HL-60/S4 (cell line): ENCODE data around the gene VTCN1.
"Not testable (repeated sequence)": the region's sequence is repeated elsewhere in the genome, so short reads cannot be mapped to it uniquely, and the experiment has no call there.

Source experiments
- in situ Hi-C: fragments of 300-500 bp; cut with MboI; formaldehyde crosslinking; loops from 2 replicates; pipeline ENCODE4 v1.14.3; 2022; ENCODE audit warnings: low sequenced_read_pairs

VTCN1 gene

DNA sequence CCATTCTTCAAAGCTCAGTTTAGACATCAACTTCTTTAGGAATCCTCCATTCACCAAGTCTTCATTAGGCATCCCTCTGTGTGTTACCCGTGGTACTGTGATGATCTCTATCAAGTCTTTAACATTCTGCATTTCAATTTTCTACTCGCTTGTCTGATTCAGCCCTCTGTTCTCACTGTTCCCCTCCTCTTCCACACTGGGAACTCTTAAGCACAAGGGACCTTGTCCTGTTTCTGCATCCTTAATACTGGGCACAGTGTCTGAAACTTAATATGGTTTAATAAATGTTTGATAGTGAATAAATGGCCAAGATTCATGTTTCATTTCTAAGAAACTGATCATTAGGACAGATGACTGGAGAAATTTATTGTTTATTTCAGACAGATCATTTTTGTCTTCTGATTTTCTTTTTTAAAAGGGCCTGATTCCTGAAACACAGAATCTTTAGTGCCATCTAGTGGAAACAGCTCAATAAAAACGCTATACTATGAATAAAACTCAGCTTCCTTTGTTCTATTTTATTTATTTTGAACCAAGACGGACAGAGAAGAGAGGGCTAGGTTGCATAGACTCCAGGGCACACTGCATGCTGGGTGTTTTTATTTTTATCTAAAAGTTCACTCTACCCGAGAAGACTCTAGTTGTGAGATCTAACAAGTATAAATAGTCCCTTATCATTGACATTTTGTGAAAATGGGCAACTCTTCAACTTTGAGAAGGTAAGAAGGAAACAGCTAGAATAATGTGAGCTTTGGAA is 82.2 kb downstream of the VTCN1 start:
- in situ Hi-C loops, result no loop called here

DNA sequence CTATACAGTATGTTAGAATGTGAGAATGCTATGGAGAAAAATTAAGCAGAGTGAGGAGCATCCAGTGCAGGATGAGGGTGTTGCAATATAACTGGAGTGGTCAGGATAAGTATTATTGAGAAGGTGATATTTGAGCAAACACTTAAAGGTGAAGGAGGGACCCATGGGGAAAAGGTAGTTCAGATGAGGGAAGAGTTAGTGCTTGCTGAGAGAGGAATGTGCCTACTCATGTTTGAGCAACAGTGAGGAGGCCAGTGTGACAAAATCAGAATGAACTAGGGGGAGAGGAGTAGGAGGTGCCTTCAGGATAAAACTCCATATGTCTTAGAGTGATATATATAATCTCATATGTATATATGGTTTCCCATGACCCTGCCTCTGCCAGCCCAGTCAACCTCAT is 82.9 kb downstream of the VTCN1 start:
- in situ Hi-C loops, result no loop called here

DNA sequence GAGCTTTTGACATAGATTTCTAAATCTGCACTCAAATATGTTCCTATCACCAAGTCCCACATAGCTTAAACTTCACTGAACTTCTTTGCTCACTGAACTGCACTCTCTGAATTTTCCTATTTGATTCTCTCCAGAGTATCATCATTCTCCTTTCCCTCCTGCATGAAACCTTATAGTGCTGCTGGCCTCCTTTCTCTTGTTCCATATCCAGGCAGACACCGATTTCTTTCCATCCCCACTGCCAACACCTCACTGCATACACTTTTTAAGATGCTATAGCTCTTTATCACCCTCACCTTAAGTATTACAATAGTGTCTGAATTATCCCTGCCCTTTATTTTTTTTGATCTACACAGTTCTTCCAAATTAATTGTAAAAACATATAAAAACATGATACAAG is 86.1 kb downstream of the VTCN1 start:
- in situ Hi-C loops, result no loop called here

DNA sequence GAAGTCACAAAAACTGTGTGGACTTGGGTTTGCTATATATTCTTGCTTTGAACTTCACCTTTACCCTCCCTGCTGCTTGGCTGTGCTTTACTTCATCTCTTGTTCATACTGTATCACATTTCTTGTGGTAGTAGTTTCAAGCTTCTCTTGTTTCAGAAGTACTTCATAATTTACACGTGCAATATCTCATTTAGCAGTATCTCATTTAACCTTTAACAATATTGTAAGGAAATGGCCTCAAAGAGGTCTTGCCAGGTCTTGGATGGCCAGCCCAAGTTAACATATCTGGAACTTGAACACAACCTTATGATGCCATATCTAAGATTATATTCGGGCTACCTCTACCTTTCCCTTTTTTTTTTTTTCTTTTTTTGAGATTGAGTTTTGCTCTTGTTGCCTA is 87.5 kb downstream of the VTCN1 start:
- in situ Hi-C loops, result no loop called here

DNA sequence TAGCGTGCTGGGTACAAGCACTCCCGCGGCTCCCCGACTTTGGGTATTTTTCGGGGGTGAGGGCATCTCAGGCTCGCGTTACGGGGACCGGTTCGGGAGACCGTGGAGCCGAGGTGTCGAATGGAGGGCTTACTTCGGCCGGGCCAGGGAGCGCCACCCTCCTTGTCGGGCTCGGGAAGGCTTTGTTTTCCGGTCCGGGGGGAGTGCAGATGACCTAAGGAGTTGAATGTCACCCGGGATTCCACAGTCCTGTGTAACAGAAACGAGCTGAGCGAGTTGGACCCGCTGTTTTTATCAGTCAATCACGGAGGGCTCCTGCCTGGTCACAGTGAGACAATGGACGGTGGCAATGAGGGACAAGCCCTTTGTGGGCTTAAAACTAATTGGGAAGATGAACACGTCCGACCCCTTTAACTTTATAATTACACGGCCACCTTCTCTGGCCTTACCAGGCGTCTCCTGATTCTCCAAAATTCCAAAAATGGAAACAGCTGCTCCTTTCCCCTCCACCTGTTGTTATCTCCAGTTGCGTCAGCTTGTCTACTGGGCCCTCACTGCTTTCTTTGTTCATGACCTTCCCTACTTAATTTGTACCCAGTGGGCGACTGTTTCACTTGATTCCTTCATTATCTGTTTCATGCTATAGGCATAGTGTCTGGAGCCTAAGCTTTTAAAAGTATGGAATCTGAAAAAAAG is 88.2 kb downstream of the VTCN1 start:
- in situ Hi-C loops, result no loop called here

DNA sequence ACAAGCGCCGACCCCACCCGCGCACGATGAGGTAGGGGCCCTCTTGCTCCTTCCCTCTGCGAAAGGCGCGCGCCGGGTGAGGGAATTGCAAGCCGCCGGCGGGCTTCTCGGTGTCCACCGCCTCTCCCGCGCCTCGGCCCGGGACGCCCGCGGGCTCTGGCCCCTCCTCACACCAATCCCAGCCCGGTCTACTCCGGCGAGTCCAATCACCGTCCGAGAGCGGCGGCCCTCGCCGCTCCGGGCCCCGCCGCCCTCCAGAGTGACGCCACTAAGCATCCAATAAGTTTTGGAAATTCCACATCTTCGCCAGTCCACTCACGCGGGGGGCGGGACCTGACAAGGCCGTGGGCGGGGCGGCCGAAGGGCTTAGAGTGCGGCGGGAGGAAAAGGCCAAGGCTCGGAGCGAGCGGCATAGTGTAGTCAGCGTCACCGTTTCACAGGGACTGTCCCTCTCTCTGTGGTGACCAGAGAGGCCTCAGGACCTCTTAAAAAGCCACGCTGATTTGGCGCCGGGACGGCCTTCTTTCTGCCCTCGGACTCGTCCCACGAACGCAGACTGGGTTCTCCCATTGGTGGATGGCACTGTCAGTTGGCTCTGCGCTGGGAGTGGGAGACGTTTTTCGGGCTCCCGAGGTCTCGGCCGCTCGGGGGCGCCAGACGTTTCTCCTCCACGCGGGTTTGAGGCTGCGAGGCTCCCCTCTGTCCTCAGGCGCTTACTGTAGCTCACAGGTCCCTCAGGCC is 89.0 kb downstream of the VTCN1 start, which contains the start of gene TRIM45:
TRIM45 (minus strand) TSS at position 161 of the 741 bp plus-strand sequence. CDS start 548 bp downstream, outside the sequence.
- in situ Hi-C loops, result no loop called here

DNA sequence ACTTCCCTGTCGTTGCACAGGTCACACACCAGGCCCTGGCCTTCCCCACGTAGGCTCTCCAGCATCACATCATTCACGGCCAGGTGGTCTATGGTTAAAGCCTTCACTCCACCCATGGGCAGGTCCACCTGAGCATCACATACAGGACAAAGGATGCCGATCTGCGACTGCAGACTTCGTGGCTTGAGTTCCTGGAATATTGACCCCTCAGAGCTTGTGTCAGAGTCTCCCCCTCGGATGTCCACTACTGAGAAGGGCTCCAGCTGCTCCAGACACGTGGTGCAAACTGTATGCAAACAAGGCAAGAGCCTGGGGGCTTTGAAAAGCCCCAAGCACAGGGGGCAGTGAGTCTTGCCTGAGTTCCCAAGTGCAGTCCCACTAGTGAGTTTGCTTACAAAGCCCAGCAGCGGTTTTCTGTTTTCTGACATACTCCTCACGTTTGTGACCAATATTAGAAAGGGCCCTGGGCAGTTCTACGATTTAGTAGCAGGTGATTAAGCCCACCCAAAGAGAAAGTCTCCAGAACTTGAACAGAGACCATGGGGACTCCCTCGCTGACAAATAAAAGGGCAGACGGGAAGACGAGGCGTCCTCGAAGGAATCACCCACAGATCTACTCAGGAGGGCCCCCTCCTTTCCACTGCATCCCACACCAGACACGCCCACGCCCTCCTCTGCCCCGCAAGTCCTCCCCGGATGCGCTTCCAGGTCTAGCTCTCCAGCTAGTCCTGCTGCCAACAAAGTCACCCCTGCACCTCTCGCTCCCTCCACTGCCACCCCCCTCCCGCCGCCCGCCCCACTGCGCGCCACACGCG is 89.7 kb downstream of the VTCN1 start:
- in situ Hi-C loops, result no loop called here

DNA sequence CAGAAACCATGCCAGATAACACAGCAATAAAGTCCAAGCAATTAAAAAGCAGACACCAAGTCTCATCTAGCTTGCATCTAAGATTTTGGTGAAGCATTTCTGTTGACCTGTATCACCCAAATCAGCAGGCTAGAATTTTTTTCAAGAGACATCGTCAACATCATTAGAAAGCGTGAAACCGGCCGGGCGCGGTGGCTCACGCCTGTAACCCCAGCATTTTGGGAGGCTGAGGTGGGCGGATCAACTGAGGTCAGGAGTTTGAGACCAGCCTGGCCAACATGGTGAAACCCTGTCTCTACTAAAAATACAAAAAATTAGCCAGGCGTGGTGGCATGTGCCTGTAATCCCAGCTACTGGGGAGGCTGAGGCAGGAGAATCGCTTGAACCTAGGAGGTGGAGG is 91.6 kb downstream of the VTCN1 start:
- in situ Hi-C loops, result not testable (repeated sequence)

DNA sequence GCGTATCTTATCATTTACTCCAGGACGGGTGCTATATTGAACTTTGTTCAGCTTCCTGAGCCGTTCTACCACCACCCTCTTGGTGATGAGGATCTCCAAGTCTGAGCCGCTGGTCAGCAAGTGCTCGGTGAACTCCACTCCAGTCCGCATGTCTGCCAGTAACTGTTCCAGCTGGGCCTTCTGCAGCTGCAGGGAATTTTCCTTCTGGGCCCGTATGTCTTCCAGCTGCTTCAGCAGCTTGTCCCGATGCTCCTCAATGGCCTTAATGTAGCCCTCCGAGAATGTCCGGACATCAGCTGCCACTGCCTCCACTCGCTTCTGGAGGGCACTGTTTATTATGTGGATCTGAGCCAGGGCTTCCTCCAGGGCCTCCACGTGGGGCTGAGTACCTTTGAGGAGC is 92.6 kb downstream of the VTCN1 start:
- in situ Hi-C loops, result no loop called here

DNA sequence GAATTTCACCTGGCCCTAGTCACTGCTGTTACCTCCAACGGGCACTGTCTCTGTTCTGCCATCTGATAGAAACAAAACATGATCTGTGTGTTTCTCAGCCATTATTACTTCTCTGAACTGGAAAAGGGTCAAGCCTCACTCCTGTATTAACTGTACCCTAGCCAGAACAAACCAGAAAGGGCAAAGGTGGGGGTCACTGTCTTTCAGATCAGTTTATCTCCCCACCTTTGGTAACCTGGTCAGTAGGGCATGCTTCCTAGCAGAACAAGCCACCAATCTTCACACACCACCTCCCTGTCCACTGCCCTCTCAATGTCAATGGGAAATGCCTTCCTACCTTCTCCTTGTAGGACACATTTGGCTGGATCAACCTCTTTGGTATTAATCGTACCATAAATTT is 93.0 kb downstream of the VTCN1 start:
- in situ Hi-C loops, result no loop called here

DNA sequence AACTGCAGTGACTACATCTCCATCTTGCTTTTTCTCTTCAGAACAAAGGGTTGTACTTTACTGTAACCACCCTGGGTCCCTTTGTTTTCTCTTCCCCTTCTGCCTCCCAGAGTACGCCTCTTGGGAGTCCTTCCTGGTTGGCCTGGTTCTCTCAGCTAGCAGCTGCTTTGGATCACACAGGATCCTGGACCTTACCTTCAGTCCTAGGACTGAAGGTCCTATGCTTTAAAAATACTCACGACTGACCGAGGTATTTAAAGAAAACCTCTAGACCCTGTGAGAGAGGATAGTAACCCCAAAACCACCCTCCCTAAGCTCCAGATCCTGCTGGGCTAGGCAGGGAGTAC is 94.0 kb downstream of the VTCN1 start:
- in situ Hi-C loops, result no loop called here

DNA sequence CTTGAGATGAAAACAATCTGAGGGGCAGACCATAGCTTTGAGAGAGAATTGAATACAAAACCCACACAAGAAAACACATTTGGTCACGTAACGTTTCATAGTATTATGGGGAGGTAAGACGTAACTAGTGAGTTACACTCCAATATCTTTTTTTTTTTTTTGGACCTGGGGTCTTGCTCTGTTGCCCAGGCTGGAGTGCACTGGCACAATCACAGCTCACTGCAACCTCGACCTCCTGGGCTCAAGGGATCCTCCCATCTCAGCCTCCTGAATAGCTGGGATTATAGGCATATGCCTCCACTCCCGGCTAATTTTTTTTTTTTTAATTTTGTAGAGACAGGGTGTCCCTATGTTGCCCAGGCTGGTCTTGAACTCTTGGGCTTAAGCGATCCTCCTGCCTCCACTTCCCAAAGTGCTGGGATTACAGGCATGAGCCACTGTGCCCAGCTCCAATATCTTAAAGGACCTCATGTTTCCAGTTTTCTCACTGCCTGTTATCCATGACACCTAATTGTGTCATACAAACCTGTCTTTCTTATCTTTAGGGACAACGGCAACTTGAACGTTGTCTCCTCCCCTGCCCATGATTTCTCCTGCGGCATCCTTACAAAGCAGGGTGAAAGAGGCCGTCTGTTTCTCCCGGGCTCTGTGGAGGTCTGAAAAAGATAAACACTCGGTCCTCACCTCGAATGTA is 94.5 kb downstream of the VTCN1 start:
- in situ Hi-C loops, result no loop called here

DNA sequence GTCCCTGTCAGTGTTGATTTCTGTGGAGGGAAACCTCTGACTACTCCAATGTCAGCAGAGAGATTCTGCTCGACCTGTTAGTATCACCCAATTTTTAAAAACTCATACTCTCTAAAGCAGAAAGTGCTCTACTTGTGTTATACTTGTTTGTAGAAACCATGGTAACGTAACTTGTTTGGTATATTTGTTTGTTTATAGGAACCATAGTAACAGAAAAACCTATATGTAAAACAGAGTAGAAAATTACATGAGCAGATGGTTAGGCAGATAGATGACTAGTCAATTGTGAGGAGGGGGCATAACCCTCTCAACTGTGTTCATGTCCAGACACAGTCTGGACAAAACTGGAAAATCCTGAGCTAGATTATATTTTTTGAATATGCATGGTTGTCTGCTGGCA is 95.8 kb downstream of the VTCN1 start:
- in situ Hi-C loops, result no loop called here

DNA sequence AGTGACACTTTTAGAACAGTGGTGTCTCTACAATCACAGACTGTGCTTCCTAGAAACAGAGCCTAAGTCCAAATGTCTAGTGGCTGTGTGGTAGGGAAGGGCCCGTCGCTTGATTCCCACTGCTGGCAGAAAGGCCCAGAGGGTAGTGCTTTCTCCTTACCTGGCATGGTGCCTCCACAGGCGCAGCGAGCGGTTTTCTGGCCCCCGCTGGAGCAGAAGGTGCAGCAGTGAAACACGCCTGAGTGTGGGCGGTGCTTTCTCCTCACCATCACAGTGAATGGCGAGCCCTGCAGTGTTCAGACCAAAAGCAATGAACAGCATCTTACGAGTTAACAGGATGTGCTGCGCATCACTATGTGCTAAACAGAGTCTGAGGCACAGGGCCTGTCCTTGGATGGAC is 97.5 kb downstream of the VTCN1 start:
- in situ Hi-C loops, result no loop called here

DNA sequence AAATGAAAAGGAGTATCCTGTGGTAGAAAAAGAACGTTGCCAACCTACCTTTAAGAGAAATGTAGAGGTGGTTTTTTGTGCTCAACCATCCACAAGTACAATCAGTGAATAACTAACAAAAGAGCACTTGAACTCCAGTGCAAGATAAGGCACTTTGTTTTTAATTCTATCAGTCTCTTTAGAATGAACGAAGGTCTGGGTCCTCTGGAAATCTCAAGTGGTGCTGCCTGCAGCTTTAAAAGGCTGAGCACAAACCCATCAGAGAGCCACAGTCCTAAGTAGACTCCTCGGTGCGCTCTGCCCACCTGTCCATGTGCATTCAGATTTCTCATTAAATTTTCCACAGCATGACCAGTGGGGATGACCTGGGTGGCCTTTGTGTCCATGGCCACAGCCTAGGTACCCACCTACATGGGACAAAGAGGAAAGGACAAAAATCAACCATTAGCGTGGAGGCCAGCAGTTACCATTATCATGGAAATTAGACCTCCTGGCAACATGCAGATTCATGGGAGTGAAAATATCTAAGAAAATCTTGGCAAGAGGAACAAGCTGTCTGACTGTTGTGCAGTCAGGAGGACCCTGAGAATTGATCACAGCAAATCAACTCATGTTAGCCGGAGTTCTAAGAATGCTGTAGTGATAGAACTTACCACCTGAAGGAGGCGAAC is 98.5 kb downstream of the VTCN1 start:
- in situ Hi-C loops, result no loop called here

DNA sequence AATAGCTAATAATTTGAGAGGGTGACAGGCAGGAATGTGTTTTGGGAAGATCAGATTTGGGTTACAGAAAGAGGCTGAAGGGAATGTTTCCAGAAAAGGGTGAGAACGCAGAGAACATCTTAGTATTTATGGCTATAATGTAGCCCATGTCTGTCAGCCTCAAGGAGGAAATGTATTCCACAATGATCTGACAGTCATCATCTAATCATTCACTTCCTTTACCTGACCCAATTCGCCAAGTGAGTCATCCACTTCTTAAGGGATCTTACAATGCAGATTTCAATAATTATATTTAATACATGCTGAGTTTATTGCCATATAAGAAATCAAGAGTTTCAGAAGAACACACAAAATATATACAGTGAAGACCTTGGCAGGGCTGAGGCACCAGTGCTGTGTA is 100.0 kb downstream of the VTCN1 start:
- in situ Hi-C loops, result no loop called here

DNA sequence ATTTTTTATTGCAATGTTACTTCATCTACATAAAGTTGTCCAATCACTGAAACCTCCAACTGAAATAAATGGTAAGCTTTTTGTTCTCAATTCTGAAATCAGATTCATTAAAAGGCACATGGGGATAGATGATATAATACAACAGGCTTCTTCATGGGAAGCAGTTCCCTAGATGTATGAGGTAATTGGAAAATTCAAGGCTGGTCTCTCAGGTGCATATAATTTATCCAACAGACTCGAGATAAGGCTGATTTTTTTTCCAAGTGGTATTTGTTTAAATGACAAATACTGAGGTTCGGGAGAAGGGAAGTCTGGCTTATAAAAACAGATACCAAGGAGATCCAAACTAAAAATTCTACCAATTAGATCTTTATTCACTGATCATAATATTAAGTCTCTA is 103.4 kb downstream of the VTCN1 start:
- in situ Hi-C loops, result no loop called here

DNA sequence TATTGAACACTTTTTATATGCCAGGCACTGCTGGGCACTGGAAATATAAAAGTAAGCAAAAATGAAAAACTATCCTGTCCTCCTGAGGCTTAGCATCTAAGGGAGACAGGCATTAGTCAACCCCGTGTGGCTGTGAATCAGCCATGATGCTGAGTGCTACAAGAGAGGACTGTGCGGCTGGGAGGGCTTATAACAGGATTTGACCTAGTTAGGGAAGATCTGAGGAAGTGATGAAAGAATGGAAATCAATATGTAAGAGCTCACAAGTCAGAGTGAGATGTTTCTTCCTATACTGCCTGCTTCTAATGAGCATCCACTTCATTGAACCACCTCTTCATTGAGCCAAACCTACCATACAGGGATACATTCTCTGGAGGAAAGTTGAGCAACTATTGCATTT is 104.2 kb downstream of the VTCN1 start:
- in situ Hi-C loops, result no loop called here

DNA sequence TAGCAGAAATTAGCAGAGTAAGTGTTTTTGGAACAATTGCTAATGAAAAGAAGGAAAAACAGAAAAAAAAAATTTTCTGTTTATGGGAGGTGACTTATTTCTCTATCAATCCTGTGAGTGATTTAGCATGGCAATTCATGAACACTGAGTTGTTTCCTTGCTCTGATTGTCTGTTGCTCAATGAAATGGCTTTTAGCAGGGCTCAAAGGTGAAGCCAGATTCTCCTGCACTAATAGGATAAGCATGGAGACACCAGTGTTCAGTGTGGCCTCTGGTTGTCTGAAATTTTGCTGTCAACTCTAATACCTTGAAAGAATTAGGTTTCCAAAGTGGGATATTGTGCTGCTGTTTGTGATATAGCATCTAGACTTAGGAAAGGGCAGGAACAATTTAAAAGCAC is 105.0 kb downstream of the VTCN1 start:
- in situ Hi-C loops, result no loop called here

DNA sequence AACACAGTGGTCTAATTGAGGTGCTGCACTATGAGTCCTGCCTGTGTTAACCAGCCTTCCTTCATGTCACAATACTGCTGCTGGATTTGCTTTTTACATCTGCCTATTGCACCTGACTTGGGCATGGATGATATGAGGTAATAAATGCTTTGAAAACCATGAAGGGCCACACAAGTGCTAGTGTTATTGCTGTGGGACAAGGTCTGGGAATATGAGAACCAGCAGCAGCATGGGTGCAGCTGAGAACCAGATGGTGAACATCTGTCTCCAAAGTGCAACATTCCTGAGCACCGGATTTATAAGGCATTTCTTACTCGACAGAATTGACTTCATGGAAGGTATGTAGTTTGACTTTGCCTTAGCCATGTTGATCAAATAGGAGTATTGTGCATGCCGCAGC is 105.7 kb downstream of the VTCN1 start:
- in situ Hi-C loops, result no loop called here
